Uterus (tissue), 4 donors: Measurements from ENCODE around the gene FAM120B. TPM values are rescaled to one million over a fixed set of nuclear protein-coding genes. Genes with fewer than 3 reads are reported as not detected.
A peak's percentile ranks its signal among the peaks of the same experiment; 100 is the strongest.

Experiments
- DNase-seq, 2 donors: peaks; one replicate each; pipeline ENCODE4 v3.0.0-alpha.2; 2019 to 2020
- H3K27ac ChIP-seq, 2 donors: fragments of 200-600 bp; sonication (generic); 1 replicate in 1 of 2; 2 replicates in 1 of 2; pipeline ENCODE4 v1.5.1; 2016 to 2018
- H3K27me3 ChIP-seq, 2 donors: fragments of 200-600 bp; sonication (generic); one replicate each; pipeline ENCODE4 v1.5.1; 2018 to 2019; ENCODE audit warnings: control low read depth in 1 of 2
- H3K36me3 ChIP-seq, 2 donors: fragments of 200-600 bp; sonication (generic); one replicate each; pipeline ENCODE4 v1.5.1; 2019; ENCODE audit warnings: control low read depth in 1 of 2
- H3K4me1 ChIP-seq, 2 donors: fragments of 200-600 bp; sonication (generic); one replicate each; pipeline ENCODE4 v1.5.1; 2018 to 2019; ENCODE audit warnings: control low read depth in 1 of 2
- H3K4me3 ChIP-seq, 2 donors: fragments of 200-600 bp; sonication (generic); 1 replicate in 1 of 2; 2 replicates in 1 of 2; pipeline ENCODE4 v1.5.1; 2018 to 2019; ENCODE audit warnings: mild to moderate bottlenecking in 1 of 2
- H3K9me3 ChIP-seq, 2 donors: fragments of 200-600 bp; sonication (generic); one replicate each; pipeline ENCODE4 v1.5.1; 2019; ENCODE audit warnings: control low read depth in 1 of 2
- POLR2A ChIP-seq, 2 donors: fragments of 450-650 bp; IDR thresholded peaks; one replicate each; pipeline ENCODE4 v1.6.1; 2016; ENCODE audit warnings: antibody characterized with exemption in 2 of 2, mild to moderate bottlenecking in 1 of 2, moderate library complexity in 1 of 2
- intact Hi-C: fragments of 100-400 bp; cut with DNase I; formaldehyde crosslinking; loops from one replicate; pipeline ENCODE4 v1.15.1; 2023; ENCODE audit warnings: low total_unique reads
- total RNA-seq, 4 donors: library from RNA; depleted of rRNA in 3 of 4; stranded (reverse); fragments of >200 nt in 3 of 4; gene quantifications; one replicate each; pipeline versions ENCODE4 v1.1.0 to v1.2.4, GENCODE V29; 2014 to 2023
- TF ChIP-seq, protein P1 (sequence below), 4 experiments: fragments of 200-600 bp in 2 of 4; fragments of 450-650 bp in 2 of 4; sonication (generic) in 2 of 4; IDR thresholded peaks; one replicate each; pipeline ENCODE4 v1.5.1; 2016 to 2019; ENCODE audit warnings: antibody characterized with exemption in 4 of 4, mild to moderate bottlenecking in 2 of 4, moderate library complexity in 1 of 4
- donor health status: DM: yes; HTN: yes; CAD: no.

FAM120B gene
- total RNA-seq, 4 donors from 2014 or later = 12.1 to 50.9 (median 35.2) TPM

DNA sequence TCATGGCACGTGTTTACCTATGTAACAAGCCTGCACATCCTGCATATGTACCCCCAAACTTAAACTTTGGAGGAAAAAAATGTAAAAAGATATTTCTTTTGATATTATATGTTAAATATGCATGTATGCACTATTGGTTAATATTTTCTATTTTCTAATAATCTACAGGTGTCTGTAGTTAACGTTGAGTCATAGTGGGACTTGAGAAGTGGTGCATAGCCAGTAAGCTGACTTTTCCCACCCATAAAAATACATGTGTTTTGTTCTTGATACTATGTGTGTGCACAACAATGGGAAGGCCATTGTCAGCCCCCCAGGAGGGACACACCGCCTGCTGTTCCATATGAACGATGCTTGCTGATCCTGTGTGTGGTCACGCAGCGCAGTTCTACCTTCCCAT, 49.1 kb downstream of the FAM120B start:
- Histone ChIP-seq H3K9me3 (no peaks in the 10 kb centered on the region), H3K36me3 (no peaks in the 10 kb centered on the region), H3K4me1 (no peaks in the 10 kb centered on the region), H3K4me3 (no peak overlapping the region), H3K27ac (no peak overlapping the region), H3K27me3 (no peaks in the 10 kb centered on the region)
- intact Hi-C loops = no loop called here
- TF ChIP-seq POLR2A (IDR thresholded peaks at IDR 0.05) = no peak
- TF ChIP-seq, protein P1, sequence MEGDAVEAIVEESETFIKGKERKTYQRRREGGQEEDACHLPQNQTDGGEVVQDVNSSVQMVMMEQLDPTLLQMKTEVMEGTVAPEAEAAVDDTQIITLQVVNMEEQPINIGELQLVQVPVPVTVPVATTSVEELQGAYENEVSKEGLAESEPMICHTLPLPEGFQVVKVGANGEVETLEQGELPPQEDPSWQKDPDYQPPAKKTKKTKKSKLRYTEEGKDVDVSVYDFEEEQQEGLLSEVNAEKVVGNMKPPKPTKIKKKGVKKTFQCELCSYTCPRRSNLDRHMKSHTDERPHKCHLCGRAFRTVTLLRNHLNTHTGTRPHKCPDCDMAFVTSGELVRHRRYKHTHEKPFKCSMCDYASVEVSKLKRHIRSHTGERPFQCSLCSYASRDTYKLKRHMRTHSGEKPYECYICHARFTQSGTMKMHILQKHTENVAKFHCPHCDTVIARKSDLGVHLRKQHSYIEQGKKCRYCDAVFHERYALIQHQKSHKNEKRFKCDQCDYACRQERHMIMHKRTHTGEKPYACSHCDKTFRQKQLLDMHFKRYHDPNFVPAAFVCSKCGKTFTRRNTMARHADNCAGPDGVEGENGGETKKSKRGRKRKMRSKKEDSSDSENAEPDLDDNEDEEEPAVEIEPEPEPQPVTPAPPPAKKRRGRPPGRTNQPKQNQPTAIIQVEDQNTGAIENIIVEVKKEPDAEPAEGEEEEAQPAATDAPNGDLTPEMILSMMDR (IDR thresholded peaks at IDR 0.05) = no peak
- no peak for DNase-seq

DNA sequence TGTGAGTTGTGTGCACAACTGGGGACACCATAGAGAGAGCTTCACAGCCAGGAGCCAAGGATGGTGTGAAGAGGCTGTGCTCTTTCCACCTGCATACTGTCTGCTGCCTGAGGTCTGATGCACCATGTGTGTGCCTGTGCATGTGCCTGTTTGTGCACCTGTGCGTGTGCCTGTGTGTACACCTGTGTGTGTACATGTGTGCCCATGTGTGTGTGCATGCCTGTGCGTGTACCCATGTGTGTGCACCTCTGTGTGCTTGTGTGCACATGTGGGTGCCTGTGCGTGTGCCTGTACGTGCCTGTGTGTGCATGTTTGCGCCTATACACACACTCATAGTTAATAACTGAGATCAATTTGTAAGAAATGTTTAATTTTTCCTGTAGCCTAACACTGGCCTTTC, 51.3 kb downstream of the FAM120B start:
- H3K27ac ChIP-seq = no peak overlapping the region
- no peak overlapping the region for H3K4me3 ChIP-seq
- H3K27me3 ChIP-seq = no peaks in the 10 kb centered on the region
- no peaks in the 10 kb centered on the region for H3K36me3 ChIP-seq
- TF ChIP-seq, protein P1 (IDR thresholded peaks at IDR 0.05) = no peak
- TF ChIP-seq POLR2A (IDR thresholded peaks at IDR 0.05) = no peak
- intact Hi-C loops = no loop called here
- no peak for DNase-seq
- H3K4me1 ChIP-seq = no peaks in the 10 kb centered on the region
- H3K9me3 ChIP-seq = no peaks in the 10 kb centered on the region

DNA sequence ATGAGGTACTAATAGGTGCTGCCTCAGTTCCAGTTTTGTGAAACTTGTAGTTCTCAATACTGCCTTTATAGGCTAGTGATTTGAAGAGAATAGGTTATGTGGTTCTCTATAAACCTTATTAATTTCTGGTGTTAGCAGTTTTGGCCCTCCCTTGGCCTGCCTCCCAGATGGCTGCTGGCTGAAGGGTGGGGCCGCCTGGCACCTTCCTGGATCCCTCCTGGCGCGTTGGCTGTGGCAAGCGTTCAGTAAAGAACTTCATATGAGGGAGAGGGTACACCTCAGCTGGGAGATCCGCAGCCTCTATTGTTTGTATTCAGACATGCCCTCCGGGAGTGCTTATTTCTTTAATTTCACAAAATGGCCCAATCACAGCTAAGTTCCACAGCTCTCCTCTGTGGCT, 51.9 kb downstream of the FAM120B start:
- H3K27me3 ChIP-seq = no peaks in the 10 kb centered on the region
- DNase-seq = peak in 1 of 2 donors; percentile 32
- H3K4me3 ChIP-seq = no peak overlapping the region
- intact Hi-C loops = no loop called here
- TF ChIP-seq, protein P1 (IDR thresholded peaks at IDR 0.05) = no peak
- no peak for TF ChIP-seq POLR2A (IDR thresholded peaks at IDR 0.05)
- H3K27ac ChIP-seq = no peak overlapping the region
- no peaks in the 10 kb centered on the region for H3K36me3 ChIP-seq
- H3K4me1 ChIP-seq = no peaks in the 10 kb centered on the region
- H3K9me3 ChIP-seq = no peaks in the 10 kb centered on the region

DNA sequence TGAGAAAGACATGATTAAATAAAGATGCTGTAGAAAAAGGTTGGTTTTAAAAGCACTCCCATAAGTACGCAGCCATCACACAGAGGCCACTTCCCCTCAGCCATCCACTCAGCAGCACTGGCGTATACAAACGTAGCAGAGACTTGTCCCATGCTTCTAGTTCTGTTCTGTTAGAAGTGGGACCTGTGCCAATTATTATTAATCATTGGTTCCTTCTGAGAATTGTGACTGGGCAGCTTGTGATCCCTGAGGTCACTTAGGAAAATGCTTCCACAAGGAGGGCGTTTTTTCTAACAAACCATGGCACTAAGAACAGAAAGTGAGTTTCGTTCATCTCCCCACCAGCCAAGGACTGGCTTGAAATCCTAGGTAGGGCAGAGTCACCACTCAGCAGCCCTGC, 53.9 kb downstream of the FAM120B start:
- intact Hi-C loops = no loop called here
- Histone ChIP-seq H3K36me3 (no peaks in the 10 kb centered on the region), H3K27me3 (no peaks in the 10 kb centered on the region), H3K27ac (no peak overlapping the region), H3K4me3 (no peak overlapping the region), H3K9me3 (no peaks in the 10 kb centered on the region), H3K4me1 (no peaks in the 10 kb centered on the region)
- TF ChIP-seq, protein P1 (IDR thresholded peaks at IDR 0.05) = no peak
- no peak for TF ChIP-seq POLR2A (IDR thresholded peaks at IDR 0.05)
- no peak for DNase-seq

DNA sequence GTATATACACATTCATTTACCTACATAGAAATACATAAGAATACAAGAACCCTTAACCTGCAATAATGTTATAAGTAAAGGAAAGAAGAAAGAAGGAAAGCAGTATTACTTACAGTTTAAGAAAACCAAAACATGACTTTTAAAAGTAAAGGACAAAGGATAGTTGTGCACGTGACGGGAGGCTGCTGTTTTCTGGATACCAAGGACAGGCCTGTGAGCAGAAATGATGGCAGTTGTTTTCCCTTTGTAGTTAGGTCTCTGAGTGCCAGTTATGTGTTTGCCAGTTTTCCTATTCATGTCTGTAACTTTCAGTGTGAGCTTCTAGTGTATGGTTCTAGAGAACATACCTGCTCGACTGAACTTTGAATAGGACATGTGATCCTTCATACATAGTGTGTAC, 54.8 kb downstream of the FAM120B start:
- no peaks in the 10 kb centered on the region for H3K27me3 ChIP-seq
- H3K9me3 ChIP-seq = no peaks in the 10 kb centered on the region
- TF ChIP-seq POLR2A (IDR thresholded peaks at IDR 0.05) = no peak
- TF ChIP-seq, protein P1 (IDR thresholded peaks at IDR 0.05) = no peak
- intact Hi-C loops = no loop called here
- DNase-seq = no peak
- H3K27ac ChIP-seq = no peak overlapping the region
- no peaks in the 10 kb centered on the region for H3K4me1 ChIP-seq
- no peaks in the 10 kb centered on the region for H3K36me3 ChIP-seq
- no peak overlapping the region for H3K4me3 ChIP-seq
